AG08395 (cell line): Measurements from ENCODE around the gene TBC1D22A.

Source experiments
- DNase-seq: peaks from one replicate; pipeline ENCODE4 v3.0.0; 2012; ENCODE audit warnings: mixed read lengths, low spot score

TBC1D22A gene

DNA sequence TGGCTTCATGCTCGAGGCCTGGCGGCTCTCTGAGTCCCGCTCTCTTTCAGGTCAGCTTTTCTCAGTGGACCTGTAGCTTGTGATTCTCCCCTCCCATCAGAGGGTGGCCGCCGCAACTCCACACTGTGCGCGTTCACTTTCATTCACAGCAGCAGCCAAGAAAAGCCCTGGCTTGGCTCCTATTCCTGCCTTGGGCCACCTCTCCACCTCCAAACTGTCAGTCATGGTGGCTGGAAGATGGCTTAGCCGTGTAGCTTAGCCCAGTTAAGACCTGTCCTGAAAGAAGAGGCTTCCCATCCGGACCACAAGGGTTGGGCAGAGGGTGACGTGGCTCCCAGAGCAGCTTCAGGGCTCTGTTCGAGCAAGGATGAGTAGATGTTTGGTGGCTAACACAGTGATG lies 125.5 kb downstream of the TBC1D22A start:
- no peak for DNase-seq

DNA sequence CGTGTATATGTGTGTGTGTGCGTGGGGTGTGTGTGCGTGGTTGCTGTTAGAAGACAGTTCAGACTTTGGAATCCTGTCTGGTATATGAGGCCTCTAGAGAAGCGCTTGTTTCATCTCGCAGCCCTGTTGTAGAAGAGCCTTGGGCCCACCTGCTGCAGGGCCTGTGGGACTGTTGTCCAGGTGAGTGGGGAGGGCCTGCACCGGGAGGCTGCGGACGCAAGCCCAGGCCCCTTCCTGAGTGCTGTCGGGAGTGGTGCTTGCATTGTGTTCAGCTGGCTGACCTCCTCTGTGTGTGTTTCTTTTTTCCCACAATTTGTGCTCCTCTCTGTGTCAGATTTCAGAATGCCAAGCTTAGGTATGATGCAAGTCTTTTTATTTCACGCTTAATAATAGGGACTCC lies 128.4 kb downstream of the TBC1D22A start:
- no peak for DNase-seq

DNA sequence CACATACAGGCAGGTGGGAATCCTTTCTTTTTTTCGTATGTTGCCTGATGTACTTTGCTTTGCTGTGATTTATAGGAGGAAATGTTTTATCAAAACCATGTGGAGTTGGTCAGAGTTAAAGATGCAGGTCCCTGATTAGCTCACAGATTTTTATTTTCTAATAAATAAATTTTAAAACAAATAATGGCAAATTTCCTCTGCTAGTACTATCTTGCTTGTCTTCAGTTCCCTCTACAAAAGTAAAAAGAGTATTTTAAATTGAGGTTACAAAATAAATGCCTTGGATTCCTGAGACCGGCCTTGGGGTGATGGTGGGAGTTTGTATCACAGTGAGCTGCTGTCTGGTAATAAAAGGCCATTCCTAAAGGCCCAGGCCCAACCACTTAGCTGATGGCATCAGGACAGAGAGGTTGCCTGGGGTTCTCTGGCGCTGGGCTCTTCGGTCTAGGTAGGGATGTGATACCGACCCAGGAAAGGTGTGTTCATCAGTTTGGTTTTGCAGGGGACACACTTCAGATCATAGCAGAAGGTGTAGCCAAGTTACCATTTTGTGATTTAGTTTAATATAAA lies 129.0 kb downstream of the TBC1D22A start:
- DNase-seq, result no peak

DNA sequence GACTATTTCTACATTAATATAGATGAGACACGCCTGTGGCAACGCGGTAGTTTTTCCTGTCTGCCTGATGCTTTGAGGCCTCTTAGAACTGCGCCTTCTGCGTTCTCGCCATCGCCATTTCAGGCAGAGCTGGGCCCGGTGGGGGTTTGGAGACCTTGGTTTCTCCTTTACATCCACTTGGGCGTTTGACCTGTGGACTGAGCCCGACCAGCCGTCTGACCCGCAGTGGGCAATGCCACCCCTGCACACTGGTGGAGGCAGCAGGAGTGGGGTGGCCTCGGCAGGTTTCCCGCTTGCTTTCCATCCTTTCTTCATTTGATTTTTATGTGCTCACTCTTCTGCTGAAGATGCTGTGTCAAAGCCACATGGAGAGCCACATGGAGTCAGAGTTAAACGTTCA lies 130.4 kb downstream of the TBC1D22A start:
- DNase-seq, result no peak

DNA sequence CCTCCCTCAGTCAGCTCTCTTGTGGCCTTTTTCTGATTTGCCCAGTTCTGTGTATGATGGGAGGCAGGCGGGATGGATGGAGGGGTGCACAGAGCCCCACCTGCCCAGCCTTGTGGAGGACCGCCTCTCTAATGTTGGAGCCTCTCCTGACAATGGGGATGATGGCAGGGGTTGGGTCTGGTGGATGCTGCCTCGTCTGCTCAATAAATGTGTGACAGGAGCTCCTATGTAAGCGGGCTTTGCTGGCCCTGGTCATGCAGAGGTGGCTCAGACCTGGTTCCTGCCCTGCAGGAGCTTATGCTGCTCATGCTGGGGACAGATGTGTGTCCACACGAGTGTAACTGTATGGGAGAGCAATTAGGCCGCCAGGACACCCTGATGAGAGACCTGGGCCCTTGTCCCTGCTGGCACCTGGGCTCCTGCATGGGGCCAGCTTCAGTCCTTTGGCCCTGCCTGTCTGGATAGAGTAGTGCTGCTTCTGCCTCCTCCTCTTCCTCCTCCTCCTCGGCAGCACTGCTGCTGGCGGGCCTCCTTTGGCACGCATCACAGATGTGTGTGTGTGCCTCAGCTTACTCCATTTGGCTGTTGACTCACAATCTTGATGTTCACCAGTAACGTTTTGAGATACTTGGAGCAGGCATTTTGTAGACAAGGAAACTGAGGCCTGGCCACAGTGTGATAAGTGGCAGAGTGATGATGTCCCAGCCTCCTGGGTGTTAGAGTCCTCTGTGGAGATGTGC lies 131.0 kb downstream of the TBC1D22A start:
- DNase-seq, result no peak

DNA sequence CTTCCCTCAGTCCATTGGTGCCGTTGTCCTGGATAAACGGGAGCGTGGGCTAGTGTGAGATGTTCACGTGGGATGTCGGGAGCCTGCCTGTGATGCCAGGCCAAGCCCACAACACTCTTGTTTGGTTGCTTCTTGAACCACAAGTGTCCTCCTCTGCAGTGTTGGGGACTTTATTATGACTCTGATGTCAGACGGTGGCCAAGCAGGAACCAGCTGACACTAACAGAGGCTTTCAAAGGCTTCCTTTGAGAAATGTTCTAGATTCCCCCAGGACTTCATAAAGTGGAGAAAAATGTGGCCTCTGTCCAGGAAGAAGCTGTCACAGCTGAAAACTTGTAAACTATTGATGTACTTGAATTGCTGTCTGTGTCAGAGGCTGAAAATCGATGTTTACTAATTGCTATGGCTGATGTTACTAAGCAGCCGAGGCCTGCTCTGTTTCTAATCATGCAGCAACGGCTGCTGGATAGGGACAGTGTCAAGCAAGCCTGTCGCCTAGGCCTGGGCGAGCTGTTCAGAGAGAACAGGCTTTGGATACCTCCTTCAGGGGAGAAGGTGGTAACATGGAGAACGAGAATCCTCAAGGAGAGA lies 131.7 kb downstream of the TBC1D22A start:
- peak; percentile 78 for DNase-seq

DNA sequence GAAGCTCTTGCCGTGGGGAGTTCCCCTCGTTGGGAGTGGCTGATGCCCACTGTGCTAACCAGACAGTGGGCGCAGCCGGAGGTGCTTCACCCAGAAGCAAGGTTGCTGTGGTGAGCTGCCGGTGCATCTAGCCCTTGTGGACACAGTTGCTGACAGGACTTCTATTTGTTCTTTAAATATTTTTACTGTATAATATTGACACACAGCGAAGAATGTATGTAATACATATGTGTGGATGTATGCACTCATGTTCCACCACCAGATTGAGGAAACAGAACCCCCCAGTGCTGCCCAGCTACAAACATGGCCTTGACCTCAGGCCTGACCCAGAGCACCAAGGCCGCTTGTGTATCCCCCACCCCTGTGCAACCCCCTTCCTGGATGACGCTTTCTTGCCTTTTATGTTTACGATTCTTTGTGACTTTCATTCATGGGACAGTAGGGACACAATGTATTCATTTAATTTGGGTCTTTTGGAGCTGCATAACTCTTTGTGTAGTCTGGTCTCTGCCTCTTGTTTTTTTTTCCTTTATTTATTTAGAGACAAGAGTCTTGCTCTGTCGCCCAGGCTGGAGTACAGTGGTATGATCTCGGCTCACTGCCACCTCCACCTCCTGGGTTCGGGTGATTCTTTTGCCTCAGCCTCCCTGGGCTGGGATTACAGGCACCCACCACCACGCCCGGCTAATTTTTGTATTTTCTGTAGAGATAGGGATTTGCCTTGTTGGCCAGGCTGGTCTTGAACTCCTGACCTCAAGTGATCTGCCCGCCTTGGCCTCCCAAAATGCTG lies 132.6 kb downstream of the TBC1D22A start:
- DNase-seq, result no peak

DNA sequence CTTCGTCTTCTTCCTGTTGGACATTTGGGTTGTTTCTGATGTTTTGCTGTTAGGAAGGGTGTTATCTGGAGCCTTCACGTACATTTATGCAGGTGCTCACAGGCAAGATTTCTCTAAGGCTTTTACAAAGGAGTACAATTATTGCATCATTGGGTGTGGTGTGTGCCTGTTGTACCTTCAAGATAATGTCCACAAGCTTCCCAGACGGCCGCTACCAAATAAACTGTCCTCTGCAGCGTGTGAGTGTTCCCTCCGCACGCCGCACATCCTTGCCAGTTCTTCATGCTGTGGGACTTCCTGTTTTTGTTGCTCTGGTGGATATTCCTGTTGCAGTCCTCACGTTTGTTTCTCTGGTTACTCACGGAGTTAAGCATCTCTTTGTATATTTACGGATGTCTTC lies 133.3 kb downstream of the TBC1D22A start:
- no peak for DNase-seq

DNA sequence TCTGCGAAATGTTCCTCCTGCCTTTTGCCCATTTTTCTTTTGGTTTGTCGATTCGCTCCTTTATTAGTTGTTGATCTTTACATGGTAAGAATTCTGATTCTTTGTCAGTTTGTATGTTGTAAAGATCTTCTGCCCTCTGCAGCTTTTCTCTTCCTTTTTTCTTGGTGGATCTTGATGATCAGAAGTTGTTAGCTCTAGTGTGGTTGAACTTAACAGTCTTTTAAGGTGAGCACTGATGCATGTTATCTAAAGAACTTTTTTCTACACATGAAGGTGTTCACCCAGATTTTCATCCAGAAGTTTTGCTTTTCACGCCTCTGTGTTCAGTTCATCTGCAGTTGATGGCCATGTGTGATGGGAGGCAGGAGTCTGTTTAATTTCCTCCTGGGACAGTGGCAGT lies 133.7 kb downstream of the TBC1D22A start:
- no peak for DNase-seq

DNA sequence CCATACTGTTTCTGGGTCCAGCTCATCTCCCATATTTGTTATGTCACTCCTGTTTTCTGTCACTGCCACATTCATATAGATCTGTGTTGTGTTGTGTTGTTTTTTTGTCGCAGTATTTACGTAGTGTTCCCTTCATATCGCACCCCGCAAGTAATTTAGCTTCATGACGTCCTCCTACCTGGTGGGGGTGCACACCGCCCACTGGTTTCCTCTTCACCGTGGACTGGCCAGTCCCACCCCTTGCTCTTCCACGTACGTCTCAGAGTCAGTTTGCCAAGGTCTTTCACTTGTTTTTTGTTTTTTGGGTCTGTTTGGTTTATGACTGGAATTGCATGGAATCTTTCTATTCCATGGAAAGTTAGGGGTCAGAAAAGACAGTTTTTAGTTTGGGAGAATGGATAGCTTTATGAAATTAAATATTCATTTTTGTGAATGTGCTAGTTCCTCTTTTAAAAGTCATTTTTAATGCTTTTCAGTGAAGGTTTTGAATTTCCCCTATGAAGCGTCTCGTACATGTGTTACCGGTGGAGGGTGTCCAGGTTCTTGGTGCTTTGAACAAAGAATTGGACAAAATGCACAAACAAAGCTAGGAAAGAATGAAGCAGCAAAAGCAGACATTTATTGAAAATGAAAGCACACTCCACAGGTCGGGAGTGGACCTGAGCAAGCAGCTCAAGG lies 134.3 kb downstream of the TBC1D22A start:
- no peak for DNase-seq

DNA sequence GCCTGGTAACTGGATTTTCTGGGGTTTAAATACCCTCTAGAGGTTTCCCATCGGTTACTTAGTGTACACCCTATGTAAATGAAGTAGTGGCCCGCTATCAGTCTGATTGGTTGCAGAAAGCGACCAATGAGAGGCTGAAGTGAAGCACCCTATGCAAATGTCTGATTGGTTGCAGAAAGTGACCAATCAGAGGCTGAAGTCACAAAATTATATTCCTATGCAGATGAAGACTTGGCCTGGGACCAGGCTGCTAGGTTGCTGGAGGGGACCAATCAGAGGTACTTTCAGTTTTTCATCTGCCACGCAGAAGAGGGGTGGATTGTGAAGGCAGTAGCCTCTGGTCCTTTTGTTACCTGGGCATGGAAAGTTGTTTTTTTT lies 134.8 kb downstream of the TBC1D22A start:
- no peak for DNase-seq

DNA sequence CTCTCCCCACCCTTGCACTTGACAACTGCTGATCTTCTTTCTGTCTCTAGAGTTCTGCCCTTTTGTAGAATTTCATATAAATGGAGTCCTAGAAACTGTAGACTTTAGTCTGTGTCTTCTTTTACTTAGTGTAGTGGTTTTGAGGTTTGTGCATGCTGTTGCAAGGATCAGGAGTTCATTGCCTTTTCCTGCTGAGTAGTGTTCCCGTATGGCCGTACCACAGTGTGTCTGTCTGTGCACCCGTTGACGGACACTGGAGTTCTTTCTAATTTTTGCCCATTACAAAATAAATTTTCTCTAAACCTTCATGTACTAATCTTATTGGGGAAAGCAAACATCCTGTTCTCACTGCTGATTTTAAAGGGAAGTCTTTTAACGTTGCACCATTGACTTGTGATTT lies 138.1 kb downstream of the TBC1D22A start:
- DNase-seq, result no peak

DNA sequence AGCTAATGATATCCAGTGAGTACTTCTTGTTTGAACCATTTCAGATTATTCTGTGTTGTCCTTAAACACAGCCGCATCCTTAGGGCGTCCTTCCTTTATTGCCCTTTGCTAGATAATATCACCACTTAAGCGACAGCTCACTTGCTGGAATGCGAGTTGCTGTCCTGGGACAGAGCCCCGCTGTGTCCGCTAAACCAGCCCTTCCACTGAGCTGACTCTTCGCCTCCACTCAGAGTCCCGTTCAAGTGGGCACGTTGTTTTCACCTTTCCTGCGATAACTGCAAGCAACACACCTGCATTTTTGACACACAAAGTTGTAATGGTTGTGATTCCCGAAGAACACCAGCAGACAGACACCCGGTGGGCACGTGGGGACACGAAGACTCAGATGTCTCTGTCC lies 140.0 kb downstream of the TBC1D22A start:
- no peak for DNase-seq

DNA sequence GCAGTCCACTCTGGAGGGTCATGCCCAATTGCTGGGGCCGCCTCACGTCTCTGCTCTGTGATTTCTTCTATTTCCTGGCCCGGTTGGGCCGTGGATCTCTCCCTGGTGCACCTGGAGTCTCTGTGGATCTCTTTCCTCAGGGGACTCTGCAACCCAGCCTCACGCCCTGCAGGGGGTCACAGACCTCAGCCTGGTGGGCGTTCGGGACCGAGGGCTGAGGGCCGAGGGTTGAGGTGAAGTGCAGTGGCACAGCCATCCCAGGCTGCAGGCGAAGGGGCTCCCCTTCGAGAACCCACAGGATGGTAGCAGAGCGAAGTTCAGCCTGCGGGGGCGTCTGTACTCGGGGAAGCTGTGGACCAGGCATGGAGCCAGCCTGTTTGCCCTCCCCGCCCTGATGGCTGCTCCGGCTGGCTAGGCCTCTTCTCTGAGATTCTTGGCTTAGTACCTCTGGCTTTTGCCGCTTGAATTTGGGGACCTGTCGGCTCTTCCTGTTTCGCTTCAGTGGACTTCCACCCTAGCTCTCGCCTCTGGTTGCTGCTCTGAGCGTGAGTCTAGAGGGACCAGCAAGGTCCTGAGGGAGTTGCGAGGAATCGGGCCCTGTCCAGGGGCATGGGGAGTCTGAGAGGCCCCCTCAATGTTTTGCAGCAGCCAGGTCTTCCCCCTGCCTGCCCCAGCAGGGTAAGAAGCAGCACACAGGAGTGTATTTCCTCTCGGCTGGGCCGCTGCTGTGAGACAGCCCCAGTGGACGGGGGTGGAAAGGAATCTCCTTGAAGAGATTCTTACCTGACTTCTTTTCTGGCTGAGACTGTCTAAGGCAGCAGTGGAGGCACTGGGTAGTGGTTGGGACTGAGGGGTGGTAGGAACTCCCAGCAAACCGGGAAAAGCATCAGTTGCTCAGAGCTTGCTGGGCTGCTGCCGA lies 140.8 kb downstream of the TBC1D22A start:
- DNase-seq, result no peak

DNA sequence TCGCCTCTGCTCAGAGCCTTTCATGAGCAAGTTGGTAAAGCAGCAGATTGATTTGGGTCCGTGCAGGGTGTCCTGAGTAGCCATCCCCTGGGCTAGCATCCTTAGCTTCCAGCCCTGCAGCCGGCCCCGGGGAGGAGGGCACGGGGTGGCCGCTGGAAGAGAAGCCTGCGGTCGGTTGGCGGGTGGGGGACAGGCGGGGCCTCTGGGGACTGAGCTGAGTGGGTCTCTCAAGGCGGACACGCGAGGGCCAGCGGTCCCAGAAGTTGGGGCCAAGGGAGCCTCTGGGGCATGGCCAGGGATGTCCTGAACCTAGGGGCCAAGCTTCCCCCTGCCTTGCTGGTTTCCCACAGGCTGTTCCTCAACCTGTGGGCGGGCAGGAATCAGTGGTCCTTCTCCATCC lies 143.0 kb downstream of the TBC1D22A start:
- no peak for DNase-seq

DNA sequence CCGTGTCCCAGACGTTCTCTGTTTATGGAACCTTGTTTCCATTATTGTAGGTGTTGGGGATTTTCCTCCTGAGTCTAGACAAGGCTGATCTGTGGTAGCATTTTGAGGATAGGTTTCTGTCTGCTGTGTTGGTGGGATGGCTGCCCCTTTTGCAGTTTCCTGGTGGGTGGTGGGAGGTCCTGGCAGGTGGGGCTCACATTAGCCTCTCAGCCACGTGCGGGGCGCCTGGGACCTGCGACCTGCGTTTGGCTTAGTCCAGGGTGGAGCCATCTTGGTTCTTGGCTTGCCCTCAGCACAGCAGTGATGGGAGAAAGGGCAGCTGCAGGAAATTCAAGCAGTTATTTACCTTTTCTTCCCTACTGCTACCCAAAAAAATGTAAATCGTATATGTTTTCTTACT lies 143.4 kb downstream of the TBC1D22A start:
- DNase-seq, result no peak

DNA sequence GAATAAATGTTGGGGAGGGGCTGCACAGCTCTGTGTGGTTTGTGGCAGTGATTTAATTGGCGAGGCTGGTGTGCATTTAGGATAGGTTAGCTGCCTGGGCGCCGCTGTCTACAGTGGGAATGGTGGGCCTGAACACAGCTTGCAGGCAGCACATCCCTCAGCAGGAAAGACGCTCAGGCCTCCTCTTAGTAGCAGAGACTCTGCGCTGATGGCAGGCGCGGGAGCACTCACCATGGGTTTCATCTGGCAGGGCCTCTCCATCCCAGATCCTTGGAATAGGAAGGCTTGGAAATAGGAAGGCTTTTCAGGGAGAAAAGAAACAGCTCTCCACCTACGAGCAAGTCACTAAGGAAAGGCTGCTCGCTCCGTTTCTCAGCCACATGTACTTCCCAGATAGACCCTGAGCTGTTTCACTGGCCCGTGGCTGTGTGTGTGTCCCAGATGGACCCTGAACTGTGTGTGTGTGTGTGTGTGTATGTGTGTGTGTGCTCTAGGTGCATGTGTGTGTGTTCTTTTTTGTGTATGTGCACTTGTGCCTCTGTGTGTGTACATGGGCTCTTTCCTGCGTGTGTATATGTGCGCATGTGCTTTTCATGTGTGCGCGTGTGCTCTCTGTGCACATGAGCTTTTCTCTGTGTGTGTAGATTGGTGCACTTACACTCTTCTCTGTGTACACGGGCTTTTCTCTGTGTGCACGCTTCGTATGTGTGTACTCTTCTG lies 144.0 kb downstream of the TBC1D22A start:
- DNase-seq, result no peak

DNA sequence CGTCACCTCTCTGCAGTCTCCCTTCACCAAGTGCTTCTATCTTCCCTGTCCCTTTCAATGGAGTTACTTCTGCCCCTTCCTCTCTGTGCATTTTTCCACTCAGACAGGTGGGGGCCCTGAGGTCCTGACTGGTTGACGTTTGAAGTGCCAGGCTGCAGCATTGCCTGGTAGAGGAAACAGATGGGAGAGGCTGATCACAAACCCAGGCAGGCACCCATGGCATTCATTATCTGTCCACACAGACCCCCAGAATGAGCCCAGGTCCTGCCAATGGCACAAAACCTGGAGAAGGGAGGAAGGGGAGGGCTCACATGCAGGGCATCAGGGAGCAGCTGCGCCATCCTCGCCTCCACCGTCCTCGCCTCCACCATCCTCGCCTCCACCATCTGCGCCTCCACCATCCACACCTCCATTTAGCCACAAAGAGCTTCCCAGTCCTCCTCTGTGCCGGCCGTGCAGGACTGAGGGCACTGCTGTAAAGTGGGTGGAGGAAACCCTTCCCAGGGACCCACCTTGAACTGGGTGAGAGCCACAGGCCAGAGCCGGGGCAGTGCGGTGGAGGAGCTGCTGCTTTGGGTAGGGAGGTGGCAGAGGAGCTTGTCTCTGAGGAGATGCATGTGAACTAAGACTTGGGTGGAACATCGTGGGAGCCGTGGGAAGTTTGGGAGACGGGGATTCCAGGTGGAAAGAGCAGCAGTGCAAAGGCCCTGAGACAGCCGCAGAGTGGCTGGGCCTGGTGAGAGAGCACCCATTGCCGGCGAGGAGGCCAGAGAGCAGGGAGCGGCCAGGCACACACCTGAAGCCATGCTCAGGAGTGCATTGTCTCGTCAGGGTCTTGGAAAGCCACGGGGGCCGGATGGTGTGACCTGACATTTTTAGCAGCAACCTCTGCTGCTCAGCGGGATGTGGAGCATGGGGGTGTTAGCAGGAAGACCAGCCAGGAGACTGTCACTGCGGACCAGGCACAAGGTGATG lies 145.1 kb downstream of the TBC1D22A start:
- DNase-seq, result no peak

DNA sequence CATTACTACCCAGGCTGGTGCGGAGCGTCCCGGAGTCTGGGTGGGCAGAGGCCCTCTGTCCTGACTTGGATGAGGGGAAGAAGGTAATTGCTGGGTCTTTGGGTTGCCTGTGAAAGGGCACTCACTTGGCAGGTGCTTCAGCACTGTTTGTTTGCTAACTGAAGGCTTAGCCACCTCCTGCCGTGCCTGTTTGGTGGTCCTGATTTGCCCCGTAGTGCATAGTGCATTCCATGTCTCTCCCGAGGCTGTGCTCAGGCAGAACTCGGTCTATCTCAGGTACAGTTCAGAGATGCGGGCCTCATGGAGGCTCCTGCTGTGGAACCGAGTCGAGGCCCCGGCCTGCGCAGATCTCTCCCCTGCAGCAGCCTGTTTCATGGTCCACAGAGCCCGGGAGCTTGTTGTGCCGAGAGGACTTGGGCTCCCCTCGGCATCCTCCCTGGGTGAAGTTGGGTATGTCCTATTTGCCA lies 146.2 kb downstream of the TBC1D22A start:
- DNase-seq, result no peak
